ENCODE data around the gene RBM34.
"Not testable (repeated sequence)": the region's sequence is repeated elsewhere in the genome, so short reads cannot be mapped to it uniquely, and the experiment has no call there.

The RBM34 gene

GRCh38 chr1:235112297-235113182 lies 48.5 kb downstream of the RBM34 start:
- no peak for DNase-seq

- no peak for DNase-seq
Measured at GRCh38 chr1:235111107-235111506, 49.9 kb downstream of the RBM34 start.

- no peak for DNase-seq
Measured at GRCh38 chr1:235108876-235109275, 52.2 kb downstream of the RBM34 start.

GRCh38 chr1:235108185-235108593 lies 52.9 kb downstream of the RBM34 start:
- no peak for DNase-seq

GRCh38 chr1:235107368-235108184 lies 53.5 kb downstream of the RBM34 start:
- DNase-seq: no peak

- DNase-seq: no peak
Measured at GRCh38 chr1:235106457-235106856, 54.6 kb downstream of the RBM34 start.

GRCh38 chr1:235105051-235106043 lies 55.7 kb downstream of the RBM34 start:
- DNase-seq: no peak

- DNase-seq: peak; percentile 24
Measured at GRCh38 chr1:235102993-235103411, 58.0 kb downstream of the RBM34 start.

- DNase-seq: no peak
Measured at GRCh38 chr1:235102259-235102582, 58.8 kb downstream of the RBM34 start.

GRCh38 chr1:235101558-235102258 lies 59.3 kb downstream of the RBM34 start:
- no peak for DNase-seq

GRCh38 chr1:235100194-235100772 lies 60.8 kb downstream of the RBM34 start:
- no peak for DNase-seq

- no peak for DNase-seq
Measured at GRCh38 chr1:235098991-235099390, 62.1 kb downstream of the RBM34 start.

GRCh38 chr1:235098547-235098946 lies 62.5 kb downstream of the RBM34 start:
- DNase-seq: no peak

GRCh38 chr1:235097501-235097900 lies 63.5 kb downstream of the RBM34 start:
- DNase-seq: not testable (repeated sequence)

GRCh38 chr1:235095938-235096562 lies 65.0 kb downstream of the RBM34 start:
- DNase-seq: no peak

- peak; percentile 65 for DNase-seq
Measured at GRCh38 chr1:235093696-235094592, 67.1 kb downstream of the RBM34 start.

- DNase-seq: peak; percentile 13
Measured at GRCh38 chr1:235093013-235093695, 67.9 kb downstream of the RBM34 start.

- not testable (repeated sequence) for DNase-seq
Measured at GRCh38 chr1:235092415-235092814, 68.6 kb downstream of the RBM34 start.

- not testable (repeated sequence) for DNase-seq
Measured at GRCh38 chr1:235092045-235092406, 69.0 kb downstream of the RBM34 start.

Measured in NCI-H1694 treated with DMSO at 0.1 percent for 48 hours (cell line).